Activated CD4-positive, alpha-beta T cell treated with anti-CD3 and anti-CD28 coated beads, Interleukin-2, Interleukin-6, amounts not matched to agents 100 ng/mL and 50 ng/mL, durations not matched to agents 16 hours and 8 hours (primary cell): ENCODE measurements around the gene PLCG1.

Experiments used
- DNase-seq: peaks from one replicate; pipeline ENCODE4 v3.0.0-alpha.2; 2020

The PLCG1 gene

DNA sequence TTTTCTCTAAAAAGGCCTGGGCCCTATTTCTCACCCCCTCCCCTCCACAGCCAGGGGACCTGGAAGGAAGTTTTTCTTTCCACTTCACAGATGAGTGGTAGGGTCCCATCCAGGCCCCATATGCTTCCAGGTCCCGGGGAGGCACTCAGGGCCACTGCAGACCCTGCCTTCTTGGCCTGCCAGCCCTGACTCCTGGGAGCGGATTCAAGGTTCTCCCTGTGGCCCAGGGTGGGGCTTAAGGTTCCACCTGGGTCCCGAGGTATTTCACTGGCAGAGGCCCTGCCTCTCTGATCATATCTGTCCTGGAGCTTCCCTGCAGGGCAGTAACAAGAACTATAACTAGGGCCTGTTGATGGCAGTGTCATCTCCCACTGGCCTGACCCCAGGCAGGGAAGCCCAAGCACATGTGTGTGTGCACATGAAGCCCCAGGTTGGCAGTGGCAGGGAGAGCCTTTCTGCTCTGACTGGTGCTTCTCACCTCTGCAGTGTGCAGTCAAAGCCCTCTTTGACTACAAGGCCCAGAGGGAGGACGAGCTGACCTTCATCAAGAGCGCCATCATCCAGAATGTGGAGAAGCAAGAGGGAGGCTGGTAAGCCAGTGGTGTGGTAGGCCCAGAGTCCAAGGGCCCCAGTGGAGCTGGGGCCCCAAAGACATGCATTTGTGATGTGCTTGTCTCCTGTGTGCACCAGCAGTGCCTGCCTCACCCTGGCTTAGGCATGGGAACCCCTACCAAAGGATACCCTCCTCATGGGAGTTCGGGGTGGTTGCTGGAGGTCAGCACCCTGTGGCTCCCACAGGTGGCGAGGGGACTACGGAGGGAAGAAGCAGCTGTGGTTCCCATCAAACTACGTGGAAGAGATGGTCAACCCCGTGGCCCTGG, 31.2 kb downstream of the PLCG1 start:
- DNase-seq, result no peak

DNA sequence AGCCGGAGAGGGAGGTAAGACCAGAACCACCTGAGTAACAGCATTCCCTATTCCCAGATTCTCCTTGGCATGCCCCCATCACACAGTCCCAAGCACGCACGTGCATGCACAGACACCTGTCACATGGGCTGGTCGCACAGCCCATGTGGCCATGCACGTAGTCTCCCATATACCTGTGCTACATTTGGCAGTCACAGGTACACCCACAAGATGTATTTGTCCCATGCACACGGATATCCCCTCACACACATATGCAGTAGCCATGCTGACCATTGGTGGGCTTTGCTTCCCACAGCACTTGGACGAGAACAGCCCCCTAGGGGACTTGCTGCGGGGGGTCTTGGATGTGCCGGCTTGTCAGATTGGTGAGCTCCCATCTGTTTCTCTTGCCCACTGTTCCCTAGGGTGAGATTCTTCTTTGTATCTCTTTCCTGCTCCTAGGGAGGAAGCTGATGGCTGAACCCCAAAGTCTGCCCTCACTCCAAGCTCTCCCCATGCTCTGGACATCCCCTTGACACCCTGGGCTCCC, 31.9 kb downstream of the PLCG1 start:
- no peak for DNase-seq

DNA sequence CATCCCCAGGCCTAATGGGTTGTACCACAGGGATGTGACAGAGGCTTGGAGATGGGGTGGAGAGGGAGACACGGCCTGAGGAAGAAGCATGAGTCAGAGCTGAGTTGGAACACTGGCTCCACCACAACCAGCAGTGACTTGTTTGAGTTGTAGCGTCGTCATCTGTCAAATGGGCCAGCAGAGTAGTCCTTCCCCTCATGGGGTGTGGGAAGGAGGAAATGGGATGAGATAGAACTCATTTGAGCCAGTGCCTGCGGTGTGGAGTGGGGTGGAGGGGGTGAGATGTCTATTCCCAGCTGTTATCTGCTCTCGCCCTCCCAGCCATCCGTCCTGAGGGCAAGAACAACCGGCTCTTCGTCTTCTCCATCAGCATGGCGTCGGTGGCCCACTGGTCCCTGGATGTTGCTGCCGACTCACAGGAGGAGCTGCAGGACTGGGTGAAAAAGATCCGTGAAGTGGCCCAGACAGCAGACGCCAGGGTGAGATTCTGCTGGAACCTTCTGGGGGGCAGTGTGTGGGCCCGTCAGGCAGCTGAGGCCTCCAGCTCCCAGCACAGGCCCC, 32.5 kb downstream of the PLCG1 start:
- no peak for DNase-seq

DNA sequence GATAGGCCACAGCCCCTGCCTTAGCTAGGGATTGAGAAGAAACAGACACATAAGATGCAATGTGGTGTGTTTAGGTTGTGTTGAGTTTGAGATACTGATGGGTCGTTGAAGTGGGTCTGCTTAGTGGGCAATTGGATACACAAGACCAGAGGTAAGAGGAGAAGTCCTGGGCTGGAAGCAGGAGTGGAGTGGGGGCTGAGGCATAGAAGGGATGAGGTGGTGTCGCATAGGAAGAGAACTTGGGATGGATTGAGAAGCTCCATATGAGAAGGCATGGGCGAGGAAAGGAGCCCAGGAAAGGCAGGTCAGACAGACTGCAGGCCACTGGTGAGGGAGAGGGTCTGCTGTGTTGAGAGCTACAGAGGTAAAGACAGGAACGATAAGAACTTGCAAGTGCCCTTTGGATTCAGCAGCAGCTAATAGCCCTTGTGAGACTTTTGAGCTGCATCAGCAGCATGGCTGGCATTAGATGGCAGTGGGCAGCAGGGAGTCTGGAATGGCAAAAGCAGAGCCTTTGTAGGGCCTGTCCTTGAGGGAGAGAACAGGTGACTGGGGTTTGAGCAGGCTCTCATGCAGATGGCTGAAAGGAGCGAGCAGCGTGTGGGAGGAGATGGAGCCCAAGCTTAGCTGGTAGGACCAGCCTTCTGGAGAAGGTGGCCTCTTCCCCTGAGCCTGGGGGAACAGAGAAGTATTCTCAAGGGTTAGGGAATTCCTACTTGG, 33.2 kb downstream of the PLCG1 start:
- DNase-seq, result no peak

DNA sequence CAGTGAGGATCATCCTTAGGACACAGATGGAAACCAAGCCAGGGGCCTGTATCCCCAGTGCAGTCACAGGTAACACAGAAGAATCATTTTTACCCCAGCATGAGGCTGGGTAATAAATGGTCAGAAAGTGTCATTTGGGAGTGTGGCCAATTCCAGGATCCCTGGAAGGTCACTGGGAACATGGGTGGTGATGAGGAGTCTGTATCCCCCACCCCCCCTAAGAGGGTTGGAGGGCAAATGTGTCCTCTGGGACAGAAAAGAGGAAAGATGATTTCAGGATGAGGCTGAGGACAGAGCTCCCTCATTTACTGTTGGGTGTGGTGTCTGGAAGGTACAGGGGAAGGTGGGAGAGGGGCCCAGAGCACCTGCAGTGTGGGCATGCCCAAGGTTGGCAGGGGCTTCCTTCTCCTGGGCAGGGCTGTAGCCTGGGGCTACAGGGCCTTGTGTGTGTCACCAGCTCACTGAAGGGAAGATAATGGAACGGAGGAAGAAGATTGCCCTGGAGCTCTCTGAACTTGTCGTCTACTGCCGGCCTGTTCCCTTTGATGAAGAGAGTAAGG, 34.5 kb downstream of the PLCG1 start:
- no peak for DNase-seq

DNA sequence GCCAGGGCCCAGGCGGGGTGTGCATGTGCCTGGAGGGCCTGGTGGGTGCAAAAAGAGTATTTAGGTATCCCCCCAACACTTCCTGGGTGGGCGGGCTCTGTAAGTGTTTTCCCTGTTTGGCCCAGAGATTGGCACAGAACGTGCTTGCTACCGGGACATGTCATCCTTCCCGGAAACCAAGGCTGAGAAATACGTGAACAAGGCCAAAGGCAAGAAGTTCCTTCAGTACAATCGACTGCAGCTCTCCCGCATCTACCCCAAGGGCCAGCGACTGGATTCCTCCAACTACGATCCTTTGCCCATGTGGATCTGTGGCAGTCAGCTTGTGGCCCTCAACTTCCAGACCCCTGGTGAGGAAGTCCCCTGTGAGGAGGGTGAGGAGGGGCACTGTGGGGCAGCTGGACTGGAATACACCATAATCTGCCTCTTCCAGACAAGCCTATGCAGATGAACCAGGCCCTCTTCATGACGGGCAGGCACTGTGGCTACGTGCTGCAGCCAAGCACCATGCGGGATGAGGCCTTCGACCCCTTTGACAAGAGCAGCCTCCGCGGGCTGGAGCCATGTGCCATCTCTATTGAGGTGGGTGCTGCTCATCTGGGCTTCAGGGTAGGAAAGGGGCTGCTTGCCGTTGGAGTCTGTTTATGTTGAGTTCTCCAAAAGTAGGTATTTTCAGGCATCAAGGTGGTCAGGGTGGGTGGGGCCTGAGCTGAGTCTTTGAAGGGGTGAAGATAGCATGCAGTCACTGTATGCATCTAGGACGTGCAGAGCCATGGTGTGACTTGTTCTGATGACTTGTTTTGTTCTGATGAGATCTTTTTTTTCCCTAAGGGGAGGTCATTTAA, 35.2 kb downstream of the PLCG1 start:
- DNase-seq, result no peak

DNA sequence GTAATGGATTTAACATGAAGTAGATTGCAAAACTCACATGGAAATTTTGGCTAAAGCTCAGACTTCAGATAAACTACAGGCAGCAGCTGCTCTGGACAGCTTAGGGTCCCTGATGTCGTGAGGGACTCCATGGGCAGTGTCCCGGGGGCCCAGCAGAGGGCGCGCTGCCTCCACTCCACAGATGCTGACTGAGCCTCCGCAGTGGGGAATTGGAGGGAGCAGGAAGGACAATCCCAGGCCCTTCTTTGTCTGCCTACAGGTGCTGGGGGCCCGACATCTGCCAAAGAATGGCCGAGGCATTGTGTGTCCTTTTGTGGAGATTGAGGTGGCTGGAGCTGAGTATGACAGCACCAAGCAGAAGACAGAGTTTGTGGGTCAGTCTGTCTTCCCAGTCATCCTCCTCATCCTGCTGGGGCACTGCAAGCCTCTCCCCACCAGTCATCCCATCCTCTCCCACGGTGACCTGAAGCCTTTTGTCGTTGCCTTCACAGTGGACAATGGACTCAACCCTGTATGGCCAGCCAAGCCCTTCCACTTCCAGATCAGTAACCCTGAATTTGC, 35.9 kb downstream of the PLCG1 start:
- peak; percentile 66 for DNase-seq

DNA sequence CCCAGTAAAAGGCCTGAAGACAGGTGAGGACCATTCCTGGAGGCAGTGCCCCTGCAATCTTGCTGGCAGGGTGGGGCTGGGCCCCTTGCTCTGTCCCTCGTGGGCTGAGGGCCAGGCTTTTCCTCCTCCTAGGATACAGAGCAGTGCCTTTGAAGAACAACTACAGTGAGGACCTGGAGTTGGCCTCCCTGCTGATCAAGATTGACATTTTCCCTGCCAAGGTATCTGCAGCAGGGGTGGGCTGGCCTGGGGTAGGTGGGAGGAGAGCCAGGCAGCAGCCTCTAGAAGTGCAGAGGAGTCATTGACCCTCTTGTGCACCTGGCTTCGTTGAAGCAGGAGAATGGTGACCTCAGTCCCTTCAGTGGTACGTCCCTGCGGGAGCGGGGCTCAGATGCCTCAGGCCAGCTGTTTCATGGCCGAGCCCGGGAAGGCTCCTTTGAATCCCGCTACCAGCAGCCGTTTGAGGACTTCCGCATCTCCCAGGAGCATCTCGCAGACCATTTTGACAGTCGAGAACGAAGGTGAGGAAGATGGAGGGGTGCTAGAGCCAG, 36.5 kb downstream of the PLCG1 start:
- DNase-seq, result no peak

DNA sequence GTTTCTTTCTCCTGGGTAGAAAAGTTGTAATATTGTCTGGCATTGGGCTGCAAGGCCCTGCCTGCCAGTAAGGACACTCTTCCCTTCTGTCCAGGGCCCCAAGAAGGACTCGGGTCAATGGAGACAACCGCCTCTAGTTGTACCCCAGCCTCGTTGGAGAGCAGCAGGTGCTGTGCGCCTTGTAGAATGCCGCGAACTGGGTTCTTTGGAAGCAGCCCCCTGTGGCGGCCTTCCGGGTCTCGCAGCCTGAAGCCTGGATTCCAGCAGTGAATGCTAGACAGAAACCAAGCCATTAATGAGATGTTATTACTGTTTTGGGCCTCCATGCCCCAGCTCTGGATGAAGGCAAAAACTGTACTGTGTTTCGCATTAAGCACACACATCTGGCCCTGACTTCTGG, 37.0 kb downstream of the PLCG1 start:
- DNase-seq, result no peak

DNA sequence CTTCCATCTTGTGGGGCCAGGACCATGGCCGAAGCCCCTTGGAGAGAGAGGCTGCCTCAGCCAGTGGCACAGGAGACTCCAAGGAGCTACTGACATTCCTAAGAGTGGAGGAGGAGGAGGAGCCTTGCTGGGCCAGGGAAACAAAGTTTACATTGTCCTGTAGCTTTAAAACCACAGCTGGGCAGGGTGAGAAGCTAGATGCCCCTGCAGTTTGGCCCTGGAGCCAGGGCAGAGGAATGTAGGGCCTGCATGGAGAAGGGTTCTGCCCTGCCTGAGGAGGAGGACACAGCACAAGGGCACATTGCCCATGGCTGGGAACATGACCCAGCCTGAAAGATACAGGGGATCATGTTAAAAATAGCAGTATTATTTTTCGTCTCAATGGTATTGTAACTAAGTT, 37.4 kb downstream of the PLCG1 start:
- no peak for DNase-seq

DNA sequence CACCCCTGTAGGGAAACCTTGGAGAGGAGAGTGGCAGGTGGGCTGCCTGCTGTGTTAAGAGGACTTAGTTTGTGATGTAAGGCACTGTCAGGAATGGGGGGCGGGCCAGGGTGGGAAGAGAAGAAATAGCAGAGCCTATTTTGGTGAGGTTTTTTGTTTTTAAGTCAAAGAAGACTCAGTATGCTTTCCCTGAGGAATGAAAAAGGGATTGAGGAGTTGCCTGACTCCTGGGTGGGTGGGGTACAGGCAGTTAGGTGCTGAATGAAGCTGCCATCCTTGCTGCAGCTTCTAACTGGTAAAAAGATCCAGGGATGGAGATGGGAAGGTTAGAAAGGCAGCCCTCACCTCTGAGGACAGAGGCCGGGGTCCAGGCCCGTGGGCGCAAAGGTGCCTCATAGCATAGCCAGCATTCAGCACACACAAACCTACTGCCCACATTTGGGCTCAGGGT, 37.9 kb downstream of the PLCG1 start:
- DNase-seq, result no peak

DNA sequence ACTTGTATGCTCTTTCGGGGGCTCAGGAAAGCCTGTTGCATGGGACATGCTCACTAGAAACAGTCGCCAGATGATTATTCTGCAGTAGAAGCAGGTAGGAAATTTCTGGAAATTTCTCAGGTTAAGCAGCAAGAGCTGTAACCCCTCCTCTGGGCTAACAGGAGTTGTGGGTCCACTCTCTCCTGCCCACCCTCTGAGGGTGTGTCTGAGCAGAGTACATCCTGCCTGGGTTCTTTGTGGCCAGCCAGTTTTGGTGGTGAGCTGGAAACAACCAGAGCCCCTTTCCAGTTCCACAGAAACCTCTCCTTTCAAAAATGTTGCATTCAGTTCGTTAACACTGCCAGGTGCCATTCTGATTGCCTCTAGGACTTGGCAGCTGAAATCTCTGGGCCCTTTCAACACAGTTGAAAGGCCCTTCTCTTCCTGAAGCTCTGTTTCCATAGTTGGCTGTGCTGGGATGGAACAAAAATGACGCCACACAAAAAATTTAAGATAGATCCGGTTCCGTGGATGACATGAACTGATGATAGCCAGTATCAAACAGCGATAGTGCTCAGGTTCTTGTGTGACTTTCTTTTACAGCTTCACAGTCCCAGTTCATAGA, 38.5 kb downstream of the PLCG1 start:
- DNase-seq, result no peak

DNA sequence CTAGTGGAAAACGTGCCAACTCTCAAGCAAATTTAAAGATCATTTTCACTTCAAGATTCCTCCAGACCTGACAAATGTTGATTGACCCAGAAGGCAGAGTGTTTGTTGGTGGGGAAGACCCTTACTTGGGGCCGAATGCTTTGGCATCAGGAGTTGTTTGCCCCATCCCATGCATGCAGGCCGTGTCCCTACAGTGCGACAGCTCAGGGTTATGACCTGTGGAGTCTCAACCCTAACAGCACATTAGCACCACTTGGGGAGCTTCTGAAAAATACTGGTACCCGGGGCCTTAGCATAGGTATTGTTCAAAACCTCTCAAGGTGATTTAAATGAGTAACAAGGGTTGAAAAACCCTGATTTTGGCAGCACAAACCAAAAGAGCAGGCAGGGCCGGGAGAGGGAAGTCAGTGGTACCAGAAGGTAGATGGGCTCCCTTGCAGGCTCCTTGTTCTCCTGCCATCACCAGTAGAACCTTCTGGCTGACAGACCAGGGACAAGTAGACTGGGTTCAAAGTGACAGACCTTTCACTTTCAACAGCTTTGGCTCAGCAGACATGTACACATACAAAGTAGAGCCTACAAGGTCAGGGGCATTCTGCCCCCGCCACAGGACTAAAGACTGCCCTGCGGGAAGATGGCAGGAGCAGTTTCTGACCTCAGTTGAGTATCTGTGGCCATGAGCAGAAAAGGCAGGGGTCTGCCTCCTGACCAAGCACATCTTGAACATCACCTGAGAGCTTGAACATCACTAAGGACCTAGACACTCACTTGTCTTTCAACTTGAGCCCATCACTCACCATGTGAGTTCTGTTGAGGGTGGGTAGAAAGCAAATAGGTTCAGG, 39.6 kb downstream of the PLCG1 start:
- no peak for DNase-seq

DNA sequence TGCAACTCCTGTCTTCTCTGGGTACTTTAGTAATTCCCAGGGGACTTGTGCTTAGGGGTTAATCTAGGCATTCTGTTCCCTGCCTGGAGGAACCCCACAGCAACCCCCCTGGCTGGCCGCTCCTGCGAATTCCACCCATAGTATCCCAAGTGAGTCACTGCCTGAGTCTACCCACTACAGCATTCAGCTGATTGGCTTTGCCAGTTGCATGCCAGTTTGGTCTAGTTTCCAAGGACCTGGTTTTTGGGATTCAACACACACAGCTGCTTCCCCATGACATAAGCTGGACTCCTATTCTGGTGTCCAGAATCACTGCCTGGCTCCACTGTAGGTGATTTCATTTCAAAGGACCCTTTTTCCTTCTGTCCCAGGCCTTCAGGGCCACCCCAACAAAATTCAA, 40.3 kb downstream of the PLCG1 start:
- no peak for DNase-seq

DNA sequence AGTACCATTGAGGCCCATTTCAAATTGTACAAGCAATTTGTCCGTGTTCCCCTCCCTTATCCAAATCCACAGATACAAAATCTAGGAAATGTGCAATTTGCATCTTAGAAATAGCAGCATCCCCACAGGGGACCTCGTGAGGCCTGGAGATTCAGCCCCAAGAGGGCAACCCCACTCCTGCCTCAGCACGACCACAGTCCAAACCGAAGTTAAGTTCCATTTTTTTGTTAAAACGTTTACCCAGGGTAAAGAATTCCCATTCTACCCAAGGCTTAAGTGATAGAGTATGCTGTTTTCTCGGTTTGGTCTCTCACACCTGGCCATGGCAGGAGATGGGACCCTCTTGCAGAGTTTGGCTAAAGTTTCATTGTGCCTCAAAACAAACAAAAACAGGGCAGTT, 41.2 kb downstream of the PLCG1 start:
- no peak for DNase-seq

DNA sequence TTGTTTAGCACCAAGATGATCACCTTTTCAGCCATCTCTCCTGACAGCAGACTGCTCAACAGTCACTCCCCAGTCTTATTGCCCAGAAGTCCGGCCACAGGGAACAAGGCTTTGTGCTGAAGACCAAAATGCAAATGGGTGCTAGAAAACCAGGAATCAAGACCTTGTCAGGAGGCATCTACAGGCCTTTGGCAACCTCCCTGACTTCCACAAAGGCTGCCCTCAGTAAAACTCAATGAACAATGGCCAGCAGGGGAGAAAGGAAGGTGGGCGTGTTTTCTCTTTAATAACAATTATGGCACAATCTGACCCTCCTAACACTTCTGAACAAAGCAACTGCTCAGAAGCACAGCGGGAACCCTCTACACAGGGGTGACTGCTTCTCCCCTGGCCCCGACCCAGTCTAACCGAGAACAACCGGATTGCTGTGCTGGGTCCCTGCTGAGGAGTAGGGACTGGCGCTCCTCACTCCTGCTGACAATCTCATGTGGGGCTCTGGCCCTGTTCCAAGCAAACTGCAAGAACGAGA, 41.6 kb downstream of the PLCG1 start:
- DNase-seq, result no peak

DNA sequence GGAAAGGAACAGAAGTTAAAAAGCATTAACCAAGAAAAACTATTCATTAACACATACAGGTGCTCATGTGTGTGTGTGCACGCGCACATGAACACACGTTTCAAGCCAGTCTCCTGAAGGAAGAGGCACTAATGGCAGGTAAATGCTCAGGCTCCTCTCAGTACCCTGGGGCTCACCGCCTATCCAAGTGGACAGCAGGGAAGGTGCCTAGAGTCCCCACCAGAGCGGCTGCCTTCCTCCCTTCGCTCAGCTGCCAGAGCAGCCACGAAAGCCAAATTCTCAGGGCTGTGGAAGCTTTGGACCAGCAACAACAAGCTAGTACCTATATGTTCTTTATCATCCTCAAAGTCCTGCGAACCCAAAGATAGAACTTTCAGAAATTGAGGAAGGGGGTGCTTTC, 42.6 kb downstream of the PLCG1 start:
- DNase-seq, result no peak

DNA sequence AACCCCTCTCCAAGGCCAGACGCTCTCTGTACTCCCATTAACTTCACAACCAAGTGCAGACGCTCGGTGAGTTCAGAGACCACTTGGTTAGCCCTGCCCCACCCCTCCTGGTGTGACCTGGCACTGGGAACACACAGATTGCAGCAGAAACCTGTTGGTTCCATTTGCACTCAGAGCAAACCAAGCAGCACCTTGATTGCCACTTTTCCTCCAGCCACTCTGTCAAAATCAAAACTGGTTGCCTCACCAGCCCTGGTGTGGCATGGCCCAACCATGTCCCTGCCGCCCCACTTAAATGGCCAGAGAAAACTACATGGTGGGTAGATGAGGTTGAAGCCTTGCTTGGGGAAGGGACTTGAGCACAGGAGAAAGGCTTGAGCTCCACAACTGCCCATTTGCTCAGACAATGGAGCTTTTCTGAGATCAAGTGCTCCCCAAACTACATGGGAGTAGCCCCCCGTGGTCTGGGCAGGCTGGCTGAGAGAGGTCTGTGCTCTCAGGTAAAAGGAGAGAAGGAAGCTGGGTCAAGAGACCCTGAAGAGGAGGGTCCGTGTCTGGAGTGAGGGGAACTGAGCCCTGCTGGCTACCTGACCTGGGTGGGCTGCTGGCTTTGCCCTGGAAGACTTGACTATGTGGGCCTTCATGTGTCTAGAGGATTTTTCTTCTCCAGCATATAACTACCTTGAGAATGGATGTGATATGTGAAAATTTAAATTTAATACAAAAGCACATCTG, 43.4 kb downstream of the PLCG1 start:
- no peak for DNase-seq

DNA sequence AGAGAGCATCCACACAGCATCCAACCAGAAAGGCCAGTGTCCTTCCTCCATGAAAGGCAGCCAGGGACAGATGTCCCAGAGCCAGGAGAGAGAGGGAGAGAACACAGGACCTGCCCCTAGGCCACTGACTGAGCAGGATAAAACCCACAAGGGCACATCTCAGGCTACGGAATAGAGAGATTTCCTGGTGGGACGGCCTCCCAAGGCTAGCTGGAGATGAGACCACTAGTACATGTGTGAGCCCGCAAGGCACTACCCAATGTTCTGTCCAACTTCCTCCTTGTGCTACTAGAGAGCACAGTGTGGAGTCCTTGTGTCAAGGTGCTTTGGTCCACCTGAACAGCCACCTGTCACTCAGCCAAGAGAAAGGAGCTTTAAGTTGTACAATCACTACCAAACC, 44.2 kb downstream of the PLCG1 start:
- no peak for DNase-seq
